HEK293 (cell line): ENCODE data around the gene SNAP47.

Experiments used
- CTCF ChIA-PET: fragments of 350-600 bp; formaldehyde crosslinking; extraction: SDS; loops from one replicate; lab custom pipeline; 2021; ENCODE audit warnings: antibody characterized with exemption; lab: Yijun Ruan, JAX
- POLR2A ChIA-PET: fragments of 300-600 bp; formaldehyde crosslinking; extraction: SDS; loops from one replicate; lab custom pipeline; 2020; ENCODE audit warnings: antibody characterized with exemption, inconsistent platforms; lab: Yijun Ruan, JAX
- H3K27ac ChIP-seq: fragments of 200-500 bp; sonication (Bioruptor generic); 2 replicates; pipeline ENCODE4 v1.5.1; 2014; ENCODE audit warnings: low read depth, low read length, control low read depth, inconsistent platforms; ENCODE audit errors: extremely low read depth
- H3K36me3 ChIP-seq, 2 experiments: fragments of 200-500 bp in 1 of 2; sonication (Bioruptor generic) in 1 of 2; 1 replicate in 1 of 2; 2 replicates in 1 of 2; pipeline ENCODE4 v1.5.1; 2014 to 2017; ENCODE audit warnings: inconsistent platforms in 2 of 2, low read length in 2 of 2; ENCODE audit not compliant: control insufficient read depth in 2 of 2, insufficient read depth in 1 of 2
- H3K4me1 ChIP-seq: fragments of 200-500 bp; sonication (Bioruptor generic); 2 replicates; pipeline ENCODE4 v1.5.1; 2014; ENCODE audit warnings: mild to moderate bottlenecking, low read length, inconsistent platforms; ENCODE audit not compliant: control insufficient read depth, insufficient read depth
- H3K4me3 ChIP-seq: 2 replicates; pipeline ENCODE4 v1.5.1; 2011; ENCODE audit warnings: low read depth, mild to moderate bottlenecking, control low read depth, low read length, moderate library complexity
- H3K9me3 ChIP-seq: fragments of 200-500 bp; sonication (Bioruptor generic); 2 replicates; pipeline ENCODE4 v1.5.1; 2014; ENCODE audit warnings: low read depth, low read length, inconsistent platforms; ENCODE audit not compliant: control insufficient read depth, insufficient read depth
- GLIS2 ChIP-seq: fragments of 450-650 bp; formaldehyde crosslinking; IDR thresholded peaks from 2 replicates; pipeline ENCODE4 v1.5.1; 2016; ENCODE audit warnings: missing biosample characterization, missing genetic modification characterization
- HOXA7 ChIP-seq: sonication (generic); formaldehyde crosslinking; IDR thresholded peaks from 2 replicates; pipeline ENCODE4 v1.8.1; 2022; ENCODE audit warnings: missing genetic modification reagents, borderline replicate concordance
- IKZF3 ChIP-seq: fragments of 450-650 bp; IDR thresholded peaks from 2 replicates; pipeline ENCODE4 v1.5.0; 2018; ENCODE audit warnings: missing biosample characterization, mild to moderate bottlenecking, missing genetic modification characterization, moderate library complexity
- KLF1 ChIP-seq: fragments of 450-650 bp; formaldehyde crosslinking; IDR thresholded peaks from 2 replicates; pipeline ENCODE4 v1.5.1; 2016; ENCODE audit warnings: missing biosample characterization, missing genetic modification characterization
- KLF16 ChIP-seq: fragments of 450-650 bp; formaldehyde crosslinking; IDR thresholded peaks from 2 replicates; pipeline ENCODE4 v1.5.1; 2017; ENCODE audit warnings: missing biosample characterization, missing genetic modification characterization
- KLF9 ChIP-seq: fragments of 450-650 bp; formaldehyde crosslinking; IDR thresholded peaks from 2 replicates; pipeline ENCODE4 v1.5.1; 2016; ENCODE audit warnings: missing biosample characterization, missing genetic modification characterization, low read depth
- OVOL3 ChIP-seq: fragments of 450-650 bp; formaldehyde crosslinking; IDR thresholded peaks from 2 replicates; pipeline ENCODE4 v1.5.1; 2016; ENCODE audit warnings: missing biosample characterization, missing genetic modification characterization
- REPIN1 ChIP-seq: fragments of 450-650 bp; formaldehyde crosslinking; IDR thresholded peaks from 2 replicates; pipeline ENCODE4 v1.5.1; 2017; ENCODE audit warnings: missing biosample characterization, missing genetic modification characterization, low read depth
- SP7 ChIP-seq: fragments of 450-650 bp; formaldehyde crosslinking; IDR thresholded peaks from 2 replicates; pipeline ENCODE4 v1.5.1; 2016; ENCODE audit warnings: missing biosample characterization, missing genetic modification characterization
- ZBTB7A ChIP-seq: fragments of 450-650 bp; formaldehyde crosslinking; IDR thresholded peaks from 2 replicates; pipeline ENCODE4 v1.5.1; 2016; ENCODE audit warnings: low read depth, missing biosample characterization, missing genetic modification characterization
- ZIC2 ChIP-seq: fragments of 450-650 bp; formaldehyde crosslinking; IDR thresholded peaks from 2 replicates; pipeline ENCODE4 v1.5.1; 2016; ENCODE audit warnings: missing biosample characterization, missing genetic modification characterization
- ZNF10 ChIP-seq: fragments of 450-650 bp; formaldehyde crosslinking; IDR thresholded peaks from 2 replicates; pipeline ENCODE4 v1.5.1; 2017; ENCODE audit warnings: missing biosample characterization, missing genetic modification characterization
- ZNF184 ChIP-seq: fragments of 450-650 bp; IDR thresholded peaks from 2 replicates; pipeline ENCODE4 v1.5.1; 2018; ENCODE audit warnings: missing biosample characterization, mild to moderate bottlenecking, missing genetic modification characterization
- ZNF266 ChIP-seq: fragments of 450-650 bp; formaldehyde crosslinking; IDR thresholded peaks from 2 replicates; pipeline ENCODE4 v1.5.1; 2016; ENCODE audit warnings: missing biosample characterization, missing genetic modification characterization, low read depth
- ZNF501 ChIP-seq: fragments of 450-650 bp; formaldehyde crosslinking; IDR thresholded peaks from 2 replicates; pipeline ENCODE4 v1.5.1; 2016; ENCODE audit warnings: missing biosample characterization, missing genetic modification characterization
- ZNF555 ChIP-seq: fragments of 450-650 bp; formaldehyde crosslinking; conservative IDR thresholded peaks from 2 replicates; pipeline ENCODE4 v1.5.1; 2017; ENCODE audit warnings: missing biosample characterization, mild to moderate bottlenecking, missing genetic modification characterization, inconsistent platforms
- ZNF629 ChIP-seq: fragments of 450-650 bp; formaldehyde crosslinking; IDR thresholded peaks from 2 replicates; pipeline ENCODE4 v1.5.1; 2017; ENCODE audit warnings: missing biosample characterization, missing genetic modification characterization
- ZNF768 ChIP-seq: fragments of 450-650 bp; formaldehyde crosslinking; IDR thresholded peaks from 2 replicates; pipeline ENCODE4 v1.5.1; 2018; ENCODE audit warnings: missing biosample characterization, mild to moderate bottlenecking, missing genetic modification characterization
- TF ChIP-seq, protein P1 (sequence below): fragments of 450-650 bp; formaldehyde crosslinking; IDR thresholded peaks from 2 replicates; pipeline ENCODE4 v1.5.1; 2016; ENCODE audit warnings: missing biosample characterization, missing genetic modification characterization
- TF ChIP-seq, protein P2 (sequence below): fragments of 450-650 bp; formaldehyde crosslinking; IDR thresholded peaks from 2 replicates; pipeline ENCODE4 v1.5.1; 2016; ENCODE audit warnings: missing biosample characterization, missing genetic modification characterization, low read depth
- TF ChIP-seq, protein P3 (sequence below): fragments of 450-650 bp; formaldehyde crosslinking; IDR thresholded peaks from 2 replicates; pipeline ENCODE4 v1.5.1; 2017; ENCODE audit warnings: missing biosample characterization, missing genetic modification characterization
- TF ChIP-seq, protein P4 (sequence below): fragments of 450-650 bp; formaldehyde crosslinking; IDR thresholded peaks from 2 replicates; pipeline ENCODE4; 2016; ENCODE audit warnings: missing biosample characterization, missing genetic modification characterization
- TF ChIP-seq, protein P5 (sequence below): fragments of 450-650 bp; IDR thresholded peaks from 2 replicates; pipeline ENCODE4 v1.5.1; 2018; ENCODE audit warnings: missing biosample characterization, mild to moderate bottlenecking, missing genetic modification characterization
- TF ChIP-seq, protein P6 (sequence below): fragments of 450-650 bp; formaldehyde crosslinking; IDR thresholded peaks from 2 replicates; pipeline ENCODE4 v1.5.1; 2016; ENCODE audit warnings: missing biosample characterization, missing genetic modification characterization

Gene SNAP47

DNA sequence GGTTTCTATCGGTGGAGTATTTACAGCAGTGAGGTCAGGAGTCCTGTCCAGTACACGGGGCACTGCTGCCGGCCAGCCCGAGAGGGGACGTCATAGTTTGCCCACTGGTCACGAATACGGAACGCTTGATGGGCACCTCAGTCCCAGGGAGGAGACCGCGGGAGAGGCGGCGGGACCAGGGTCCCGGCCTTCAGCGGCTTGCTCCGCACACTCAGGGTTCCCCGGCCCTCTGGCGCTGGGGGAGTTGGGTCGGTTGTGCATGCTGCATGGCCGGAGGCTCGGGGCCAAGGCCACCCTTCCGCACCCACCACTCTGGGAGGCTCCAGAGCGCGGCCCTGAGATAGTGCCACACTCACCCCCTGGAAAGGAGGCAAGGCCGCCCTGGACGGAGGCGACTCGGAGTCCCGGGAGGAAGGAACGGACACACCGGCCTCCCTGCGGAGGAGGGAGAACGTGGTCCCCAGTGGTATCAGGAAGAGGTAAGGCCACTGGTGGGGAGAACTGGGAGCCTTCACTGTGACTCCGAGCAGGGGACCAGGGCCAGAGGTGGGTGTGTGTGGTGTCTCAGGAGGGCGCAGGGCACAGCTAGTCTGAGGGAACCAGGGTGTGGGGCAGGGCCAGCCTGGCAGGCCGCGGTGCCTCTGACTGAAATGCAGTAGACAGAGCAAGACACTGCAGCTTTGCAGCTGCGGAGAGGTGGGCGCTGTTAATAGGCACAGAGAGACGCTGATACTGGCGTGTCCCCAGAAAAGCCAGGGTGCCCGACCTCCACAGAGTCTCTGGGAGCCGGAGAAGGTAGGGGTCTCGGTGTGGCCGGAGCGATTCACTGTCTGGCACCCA is 51.7 kb downstream of the SNAP47 start (continued):
- TF ChIP-seq ZNF266 (no peak), IKZF3 (tag by site-specific recombination) (no peak)

DNA sequence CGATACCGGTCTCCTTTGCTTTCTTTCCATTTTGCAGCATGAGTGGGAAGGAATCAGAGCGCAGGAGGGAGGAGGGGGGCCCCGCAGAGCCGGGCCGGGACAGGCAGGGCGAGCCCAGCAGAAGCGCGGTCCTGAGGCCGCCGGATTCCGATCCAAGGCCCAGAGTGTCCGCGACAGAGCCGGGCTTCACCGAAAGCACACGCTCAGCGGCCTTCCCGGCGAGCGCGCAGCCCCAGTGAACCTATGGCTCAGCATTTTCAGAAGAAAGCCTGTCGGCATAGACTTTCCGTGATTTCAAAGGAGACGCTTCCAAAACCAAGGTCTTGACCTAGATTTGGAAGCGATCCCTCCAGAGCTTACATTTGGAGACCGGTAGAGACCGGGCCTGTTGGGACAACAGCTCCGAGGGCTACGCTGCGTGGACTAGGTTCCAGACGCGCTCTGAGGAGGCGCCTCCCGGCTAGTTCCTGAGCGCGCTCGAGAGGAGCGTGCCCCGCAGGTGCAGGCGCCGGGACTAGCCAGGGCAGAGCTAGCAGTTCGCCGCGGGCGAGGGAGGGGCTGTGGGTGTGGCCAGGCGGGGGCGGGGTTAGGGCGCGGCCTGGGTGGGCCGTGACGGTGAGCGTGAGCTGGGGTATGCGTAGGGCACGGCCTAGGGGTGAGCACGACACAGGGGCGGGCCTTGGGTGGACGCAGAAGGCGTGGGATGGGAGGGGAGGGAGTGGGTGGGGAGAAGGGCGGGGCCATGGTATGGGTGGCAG is 52.5 kb downstream of the SNAP47 start:
- Histone ChIP-seq H3K9me3 (no peaks in the 10 kb centered on the region), H3K27ac (no peak overlapping the region), H3K36me3 (peaks cover 0 to 3% of the 10 kb centered on the region in 2 experiments; a peak in 1 of 3 replicates), H3K4me3 (peak overlapping the region; percentile 65), H3K4me1 (peaks cover 3% of the 10 kb centered on the region; the same call in 1 of the 2 replicates)
- POLR2A ChIA-PET, result interaction anchor here (0.6 to 1.3 kb wide), 15 partner anchors 8 to 1705 kb away, joined by 3 to 19 read pairs (median 4); partner anchors contain the start of genes ARF1, JMJD4, SNAP47 and WNT9A
- CTCF ChIA-PET, result interaction anchor here (0.6 to 1.5 kb wide), 4 partner anchors 24 to 166 kb away, joined by 3 to 5 read pairs (median 3); partner anchors contain the start of gene WNT9A
- TF ChIP-seq, protein P1, sequence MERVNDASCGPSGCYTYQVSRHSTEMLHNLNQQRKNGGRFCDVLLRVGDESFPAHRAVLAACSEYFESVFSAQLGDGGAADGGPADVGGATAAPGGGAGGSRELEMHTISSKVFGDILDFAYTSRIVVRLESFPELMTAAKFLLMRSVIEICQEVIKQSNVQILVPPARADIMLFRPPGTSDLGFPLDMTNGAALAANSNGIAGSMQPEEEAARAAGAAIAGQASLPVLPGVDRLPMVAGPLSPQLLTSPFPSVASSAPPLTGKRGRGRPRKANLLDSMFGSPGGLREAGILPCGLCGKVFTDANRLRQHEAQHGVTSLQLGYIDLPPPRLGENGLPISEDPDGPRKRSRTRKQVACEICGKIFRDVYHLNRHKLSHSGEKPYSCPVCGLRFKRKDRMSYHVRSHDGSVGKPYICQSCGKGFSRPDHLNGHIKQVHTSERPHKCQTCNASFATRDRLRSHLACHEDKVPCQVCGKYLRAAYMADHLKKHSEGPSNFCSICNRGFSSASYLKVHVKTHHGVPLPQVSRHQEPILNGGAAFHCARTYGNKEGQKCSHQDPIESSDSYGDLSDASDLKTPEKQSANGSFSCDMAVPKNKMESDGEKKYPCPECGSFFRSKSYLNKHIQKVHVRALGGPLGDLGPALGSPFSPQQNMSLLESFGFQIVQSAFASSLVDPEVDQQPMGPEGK (tag by site-specific recombination), result peak; percentile 58
- TF ChIP-seq, protein P2, sequence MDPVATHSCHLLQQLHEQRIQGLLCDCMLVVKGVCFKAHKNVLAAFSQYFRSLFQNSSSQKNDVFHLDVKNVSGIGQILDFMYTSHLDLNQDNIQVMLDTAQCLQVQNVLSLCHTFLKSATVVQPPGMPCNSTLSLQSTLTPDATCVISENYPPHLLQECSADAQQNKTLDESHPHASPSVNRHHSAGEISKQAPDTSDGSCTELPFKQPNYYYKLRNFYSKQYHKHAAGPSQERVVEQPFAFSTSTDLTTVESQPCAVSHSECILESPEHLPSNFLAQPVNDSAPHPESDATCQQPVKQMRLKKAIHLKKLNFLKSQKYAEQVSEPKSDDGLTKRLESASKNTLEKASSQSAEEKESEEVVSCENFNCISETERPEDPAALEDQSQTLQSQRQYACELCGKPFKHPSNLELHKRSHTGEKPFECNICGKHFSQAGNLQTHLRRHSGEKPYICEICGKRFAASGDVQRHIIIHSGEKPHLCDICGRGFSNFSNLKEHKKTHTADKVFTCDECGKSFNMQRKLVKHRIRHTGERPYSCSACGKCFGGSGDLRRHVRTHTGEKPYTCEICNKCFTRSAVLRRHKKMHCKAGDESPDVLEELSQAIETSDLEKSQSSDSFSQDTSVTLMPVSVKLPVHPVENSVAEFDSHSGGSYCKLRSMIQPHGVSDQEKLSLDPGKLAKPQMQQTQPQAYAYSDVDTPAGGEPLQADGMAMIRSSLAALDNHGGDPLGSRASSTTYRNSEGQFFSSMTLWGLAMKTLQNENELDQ, result no peak
- TF ChIP-seq SP7 (tag by site-specific recombination) (0 out of 2 replicates have a peak, but pooled peaks have one; percentile 44), ZNF629 (tag by site-specific recombination) (peak; percentile 19; the same call in 1 of the 2 replicates), ZNF184 (tag by site-specific recombination) (no peak), ZNF501 (tag by site-specific recombination) (0 out of 2 replicates have a peak, but pooled peaks have one; percentile 28), ZNF555 (tag by site-specific recombination) (no peak), OVOL3 (tag by site-specific recombination) (no peak), ZBTB7A (tag by site-specific recombination) (no peak), REPIN1 (tag by site-specific recombination) (no peak), ZNF10 (tag by site-specific recombination) (peak; percentile 47; the same call in 1 of the 2 replicates), ZNF768 (tag by site-specific recombination) (no peak), GLIS2 (tag by site-specific recombination) (peak; percentile 16; the same call in 1 of the 2 replicates), KLF9 (tag by site-specific recombination) (peak; percentile 97), KLF16 (peak; percentile 95), ZIC2 (tag by site-specific recombination) (peak; percentile 50; the same call in 1 of the 2 replicates), KLF1 (tag by site-specific recombination) (peak; percentile 100), HOXA7 (CRISPR knock-in tag) (no peak)
- TF ChIP-seq, protein P3, sequence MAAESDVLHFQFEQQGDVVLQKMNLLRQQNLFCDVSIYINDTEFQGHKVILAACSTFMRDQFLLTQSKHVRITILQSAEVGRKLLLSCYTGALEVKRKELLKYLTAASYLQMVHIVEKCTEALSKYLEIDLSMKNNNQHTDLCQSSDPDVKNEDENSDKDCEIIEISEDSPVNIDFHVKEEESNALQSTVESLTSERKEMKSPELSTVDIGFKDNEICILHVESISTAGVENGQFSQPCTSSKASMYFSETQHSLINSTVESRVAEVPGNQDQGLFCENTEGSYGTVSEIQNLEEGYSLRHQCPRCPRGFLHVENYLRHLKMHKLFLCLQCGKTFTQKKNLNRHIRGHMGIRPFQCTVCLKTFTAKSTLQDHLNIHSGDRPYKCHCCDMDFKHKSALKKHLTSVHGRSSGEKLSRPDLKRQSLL (tag by site-specific recombination), result peak; percentile 16; the same call in 1 of the 2 replicates
- TF ChIP-seq, protein P4, sequence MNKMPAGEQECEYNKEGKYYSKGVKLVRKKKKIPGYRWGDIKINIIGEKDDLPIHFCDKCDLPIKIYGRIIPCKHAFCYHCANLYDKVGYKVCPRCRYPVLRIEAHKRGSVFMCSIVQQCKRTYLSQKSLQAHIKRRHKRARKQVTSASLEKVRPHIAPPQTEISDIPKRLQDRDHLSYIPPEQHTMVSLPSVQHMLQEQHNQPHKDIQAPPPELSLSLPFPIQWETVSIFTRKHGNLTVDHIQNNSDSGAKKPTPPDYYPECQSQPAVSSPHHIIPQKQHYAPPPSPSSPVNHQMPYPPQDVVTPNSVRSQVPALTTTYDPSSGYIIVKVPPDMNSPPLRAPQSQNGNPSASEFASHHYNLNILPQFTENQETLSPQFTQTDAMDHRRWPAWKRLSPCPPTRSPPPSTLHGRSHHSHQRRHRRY, result no peak
- TF ChIP-seq, protein P5, sequence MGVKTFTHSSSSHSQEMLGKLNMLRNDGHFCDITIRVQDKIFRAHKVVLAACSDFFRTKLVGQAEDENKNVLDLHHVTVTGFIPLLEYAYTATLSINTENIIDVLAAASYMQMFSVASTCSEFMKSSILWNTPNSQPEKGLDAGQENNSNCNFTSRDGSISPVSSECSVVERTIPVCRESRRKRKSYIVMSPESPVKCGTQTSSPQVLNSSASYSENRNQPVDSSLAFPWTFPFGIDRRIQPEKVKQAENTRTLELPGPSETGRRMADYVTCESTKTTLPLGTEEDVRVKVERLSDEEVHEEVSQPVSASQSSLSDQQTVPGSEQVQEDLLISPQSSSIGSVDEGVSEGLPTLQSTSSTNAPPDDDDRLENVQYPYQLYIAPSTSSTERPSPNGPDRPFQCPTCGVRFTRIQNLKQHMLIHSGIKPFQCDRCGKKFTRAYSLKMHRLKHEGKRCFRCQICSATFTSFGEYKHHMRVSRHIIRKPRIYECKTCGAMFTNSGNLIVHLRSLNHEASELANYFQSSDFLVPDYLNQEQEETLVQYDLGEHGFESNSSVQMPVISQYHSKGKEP, result no peak
- TF ChIP-seq, protein P6, sequence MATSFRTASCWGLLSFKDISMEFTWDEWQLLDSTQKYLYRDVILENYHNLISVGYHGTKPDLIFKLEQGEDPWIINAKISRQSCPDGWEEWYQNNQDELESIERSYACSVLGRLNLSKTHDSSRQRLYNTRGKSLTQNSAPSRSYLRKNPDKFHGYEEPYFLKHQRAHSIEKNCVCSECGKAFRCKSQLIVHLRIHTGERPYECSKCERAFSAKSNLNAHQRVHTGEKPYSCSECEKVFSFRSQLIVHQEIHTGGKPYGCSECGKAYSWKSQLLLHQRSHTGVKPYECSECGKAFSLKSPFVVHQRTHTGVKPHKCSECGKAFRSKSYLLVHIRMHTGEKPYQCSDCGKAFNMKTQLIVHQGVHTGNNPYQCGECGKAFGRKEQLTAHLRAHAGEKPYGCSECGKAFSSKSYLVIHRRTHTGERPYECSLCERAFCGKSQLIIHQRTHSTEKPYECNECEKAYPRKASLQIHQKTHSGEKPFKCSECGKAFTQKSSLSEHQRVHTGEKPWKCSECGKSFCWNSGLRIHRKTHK (tag by site-specific recombination), result no peak
